ENCODE measurements around the gene CHSY3. TPM values are rescaled to one million over a fixed set of nuclear protein-coding genes. Genes with fewer than 3 reads are reported as not detected.

The CHSY3 gene
- polyA plus RNA-seq, 1 donor from 2014 or later, result 0.40 TPM

DNA sequence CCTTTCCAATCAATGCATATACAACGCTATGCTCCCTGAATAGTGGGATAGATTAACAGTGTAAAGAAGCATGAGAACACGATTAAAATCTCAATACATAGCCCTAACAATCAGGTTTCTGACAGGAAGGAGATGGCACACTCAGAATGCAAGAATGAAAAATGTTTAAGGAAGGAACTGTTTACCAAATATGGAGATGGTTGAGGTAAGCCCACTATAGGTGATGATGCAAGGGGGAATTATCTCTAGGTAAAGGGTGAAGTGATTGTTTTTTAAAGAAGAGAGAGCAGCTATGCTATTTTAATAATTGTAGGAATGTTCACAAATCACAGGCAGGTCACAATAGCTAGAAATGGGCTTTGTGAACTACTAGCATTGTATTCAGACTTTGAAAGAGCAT is 302.4 kb downstream of the CHSY3 start:
- no peaks in the 10 kb centered on the region for H3K79me2 ChIP-seq (replicated peaks; ENCODE audit: insufficient read depth, low read length)

GRCh38 chr5:130213607-130214006 is 309.3 kb downstream of the CHSY3 start:
- Histone ChIP-seq H3K4me3 (ENCODE audit: low read length) (no peak overlapping the region), H3K27me3 (ENCODE audit: insufficient read depth, low read depth, low read length) (no peaks in the 10 kb centered on the region), H3K9me2 (ENCODE audit: insufficient read depth, low read length) (no peaks in the 10 kb centered on the region), H2AFZ (ENCODE audit: low read depth, low read length) (no peak overlapping the region), H3K9ac (ENCODE audit: low read length) (no peak overlapping the region), H3K9me3 (ENCODE audit: low read length) (no peaks in the 10 kb centered on the region), H3K27ac (ENCODE audit: low read length) (no peak overlapping the region), H4K20me1 (ENCODE audit: insufficient read depth) (no peaks in the 10 kb centered on the region), H3K36me3 (ENCODE audit: insufficient read depth, low read length) (no peaks in the 10 kb centered on the region), H3K4me2 (ENCODE audit: low read length) (no peak overlapping the region), H3F3A (ENCODE audit: insufficient read depth, low read length, poor library complexity, severe bottlenecking) (no peaks in the 10 kb centered on the region), H3K79me2 (replicated peaks; ENCODE audit: insufficient read depth, low read length) (no peaks in the 10 kb centered on the region)
- TF ChIP-seq, protein P1, sequence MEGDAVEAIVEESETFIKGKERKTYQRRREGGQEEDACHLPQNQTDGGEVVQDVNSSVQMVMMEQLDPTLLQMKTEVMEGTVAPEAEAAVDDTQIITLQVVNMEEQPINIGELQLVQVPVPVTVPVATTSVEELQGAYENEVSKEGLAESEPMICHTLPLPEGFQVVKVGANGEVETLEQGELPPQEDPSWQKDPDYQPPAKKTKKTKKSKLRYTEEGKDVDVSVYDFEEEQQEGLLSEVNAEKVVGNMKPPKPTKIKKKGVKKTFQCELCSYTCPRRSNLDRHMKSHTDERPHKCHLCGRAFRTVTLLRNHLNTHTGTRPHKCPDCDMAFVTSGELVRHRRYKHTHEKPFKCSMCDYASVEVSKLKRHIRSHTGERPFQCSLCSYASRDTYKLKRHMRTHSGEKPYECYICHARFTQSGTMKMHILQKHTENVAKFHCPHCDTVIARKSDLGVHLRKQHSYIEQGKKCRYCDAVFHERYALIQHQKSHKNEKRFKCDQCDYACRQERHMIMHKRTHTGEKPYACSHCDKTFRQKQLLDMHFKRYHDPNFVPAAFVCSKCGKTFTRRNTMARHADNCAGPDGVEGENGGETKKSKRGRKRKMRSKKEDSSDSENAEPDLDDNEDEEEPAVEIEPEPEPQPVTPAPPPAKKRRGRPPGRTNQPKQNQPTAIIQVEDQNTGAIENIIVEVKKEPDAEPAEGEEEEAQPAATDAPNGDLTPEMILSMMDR (IDR thresholded peaks at IDR 0.05; ENCODE audit: poor library complexity, severe bottlenecking), result no peak
- TF ChIP-seq TAF1 (IDR thresholded peaks at IDR 0.05; ENCODE audit: low read depth), result no peak
- TF ChIP-seq POLR2AphosphoS5 (IDR thresholded peaks at IDR 0.05), result no peak
- TF ChIP-seq EP300 (conservative IDR thresholded peaks at IDR 0.05; ENCODE audit: poor library complexity, severe bottlenecking), result no peak
- no peak for TF ChIP-seq MXI1 (conservative IDR thresholded peaks at IDR 0.05; ENCODE audit: poor library complexity, severe bottlenecking)

More for the DNA sequence above, 302.4 kb downstream of the CHSY3 start:
- Histone ChIP-seq H3K9me3 (ENCODE audit: low read length) (no peaks in the 10 kb centered on the region), H3K36me3 (ENCODE audit: insufficient read depth, low read length) (no peaks in the 10 kb centered on the region), H3K4me2 (ENCODE audit: low read length) (no peak overlapping the region), H3F3A (ENCODE audit: insufficient read depth, low read length, poor library complexity, severe bottlenecking) (no peaks in the 10 kb centered on the region), H3K4me3 (ENCODE audit: low read length) (no peak overlapping the region), H3K9ac (ENCODE audit: low read length) (no peak overlapping the region), H3K27ac (ENCODE audit: low read length) (no peak overlapping the region), H2AFZ (ENCODE audit: low read depth, low read length) (no peak overlapping the region), H3K27me3 (ENCODE audit: insufficient read depth, low read depth, low read length) (no peaks in the 10 kb centered on the region), H4K20me1 (ENCODE audit: insufficient read depth) (no peaks in the 10 kb centered on the region), H3K9me2 (ENCODE audit: insufficient read depth, low read length) (no peaks in the 10 kb centered on the region)
- TF ChIP-seq EP300 (conservative IDR thresholded peaks at IDR 0.05; ENCODE audit: poor library complexity, severe bottlenecking) (no peak), EZH2 (IDR thresholded peaks at IDR 0.05; ENCODE audit: borderline replicate concordance, insufficient read depth, low read length, poor library complexity, severe bottlenecking) (no peak), POLR2AphosphoS5 (IDR thresholded peaks at IDR 0.05) (no peak), MXI1 (conservative IDR thresholded peaks at IDR 0.05; ENCODE audit: poor library complexity, severe bottlenecking) (no peak), RAD21 (conservative IDR thresholded peaks at IDR 0.05) (no peak), TAF1 (IDR thresholded peaks at IDR 0.05; ENCODE audit: low read depth) (no peak), SMC3 (conservative IDR thresholded peaks at IDR 0.05; ENCODE audit: poor library complexity) (no peak)
- TF ChIP-seq, protein P1 (IDR thresholded peaks at IDR 0.05; ENCODE audit: poor library complexity, severe bottlenecking), result no peak
- TF ChIP-seq, protein P2, sequence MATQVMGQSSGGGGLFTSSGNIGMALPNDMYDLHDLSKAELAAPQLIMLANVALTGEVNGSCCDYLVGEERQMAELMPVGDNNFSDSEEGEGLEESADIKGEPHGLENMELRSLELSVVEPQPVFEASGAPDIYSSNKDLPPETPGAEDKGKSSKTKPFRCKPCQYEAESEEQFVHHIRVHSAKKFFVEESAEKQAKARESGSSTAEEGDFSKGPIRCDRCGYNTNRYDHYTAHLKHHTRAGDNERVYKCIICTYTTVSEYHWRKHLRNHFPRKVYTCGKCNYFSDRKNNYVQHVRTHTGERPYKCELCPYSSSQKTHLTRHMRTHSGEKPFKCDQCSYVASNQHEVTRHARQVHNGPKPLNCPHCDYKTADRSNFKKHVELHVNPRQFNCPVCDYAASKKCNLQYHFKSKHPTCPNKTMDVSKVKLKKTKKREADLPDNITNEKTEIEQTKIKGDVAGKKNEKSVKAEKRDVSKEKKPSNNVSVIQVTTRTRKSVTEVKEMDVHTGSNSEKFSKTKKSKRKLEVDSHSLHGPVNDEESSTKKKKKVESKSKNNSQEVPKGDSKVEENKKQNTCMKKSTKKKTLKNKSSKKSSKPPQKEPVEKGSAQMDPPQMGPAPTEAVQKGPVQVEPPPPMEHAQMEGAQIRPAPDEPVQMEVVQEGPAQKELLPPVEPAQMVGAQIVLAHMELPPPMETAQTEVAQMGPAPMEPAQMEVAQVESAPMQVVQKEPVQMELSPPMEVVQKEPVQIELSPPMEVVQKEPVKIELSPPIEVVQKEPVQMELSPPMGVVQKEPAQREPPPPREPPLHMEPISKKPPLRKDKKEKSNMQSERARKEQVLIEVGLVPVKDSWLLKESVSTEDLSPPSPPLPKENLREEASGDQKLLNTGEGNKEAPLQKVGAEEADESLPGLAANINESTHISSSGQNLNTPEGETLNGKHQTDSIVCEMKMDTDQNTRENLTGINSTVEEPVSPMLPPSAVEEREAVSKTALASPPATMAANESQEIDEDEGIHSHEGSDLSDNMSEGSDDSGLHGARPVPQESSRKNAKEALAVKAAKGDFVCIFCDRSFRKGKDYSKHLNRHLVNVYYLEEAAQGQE (IDR thresholded peaks at IDR 0.05; ENCODE audit: borderline replicate concordance), result no peak

Measured in neural cell (in vitro differentiated cells).